Karpas-422 (cell line): ENCODE measurements around the gene OPN4. TPM values are rescaled to one million over a fixed set of nuclear protein-coding genes. Genes with fewer than 3 reads are reported as not detected.

ENCODE experiments used
- DNase-seq: peaks from one replicate; pipeline ENCODE4 v3.0.0-alpha.2; 2015
- H2AFZ ChIP-seq: fragments of 200-600 bp; sonication (generic); 2 replicates; pipeline ENCODE4 v1.6.1; 2014; ENCODE audit warnings: antibody characterized with exemption, low read length, mixed read lengths
- H3K27ac ChIP-seq: fragments of 200-600 bp; sonication (generic); 2 replicates; pipeline ENCODE4 v1.5.1; 2014; ENCODE audit warnings: mild to moderate bottlenecking, low read length, moderate library complexity
- H3K27me3 ChIP-seq: fragments of 200-600 bp; sonication (generic); 2 replicates; pipeline ENCODE4 v1.6.1; 2014; ENCODE audit warnings: low read length, mixed read lengths
- H3K36me3 ChIP-seq: fragments of 200-600 bp; sonication (generic); 2 replicates; pipeline ENCODE4 v1.6.1; 2014; ENCODE audit warnings: low read length, mixed read lengths; ENCODE audit not compliant: insufficient read depth
- H3K4me1 ChIP-seq: fragments of 200-600 bp; sonication (generic); 2 replicates; pipeline ENCODE4 v1.6.1; 2014; ENCODE audit warnings: mild to moderate bottlenecking, low read length, mixed read lengths
- H3K4me2 ChIP-seq: fragments of 200-600 bp; sonication (generic); 2 replicates; pipeline ENCODE4 v1.6.1; 2014; ENCODE audit warnings: low read length, low read depth, mild to moderate bottlenecking; ENCODE audit not compliant: poor library complexity, severe bottlenecking
- H3K4me3 ChIP-seq: fragments of 200-600 bp; sonication (generic); 2 replicates; pipeline ENCODE4 v1.5.1; 2014; ENCODE audit warnings: mild to moderate bottlenecking, antibody characterized with exemption, low read length, mixed read lengths
- H3K79me2 ChIP-seq: fragments of 200-600 bp; sonication (generic); 2 replicates; pipeline ENCODE4 v1.6.1; 2014; ENCODE audit warnings: mild to moderate bottlenecking, low read length, mixed read lengths
- H3K9ac ChIP-seq: fragments of 200-600 bp; sonication (generic); 2 replicates; pipeline ENCODE4 v1.6.0; 2014; ENCODE audit warnings: low read length
- H3K9me2 ChIP-seq: fragments of 200-600 bp; sonication (generic), shearing (Covaris generic); replicated peaks from 2 replicates; pipeline ENCODE4 v1.6.0; 2014; ENCODE audit warnings: mild to moderate bottlenecking, low read length, moderate library complexity; ENCODE audit not compliant: insufficient read depth
- H3K9me3 ChIP-seq: fragments of 300-700, 200-600 bp; sonication (generic); 2 replicates; pipeline ENCODE4 v1.6.1; 2014; ENCODE audit warnings: low read length, mixed read lengths
- H4K20me1 ChIP-seq: fragments of 200-600 bp; sonication (generic); 2 replicates; pipeline ENCODE4 v1.6.1; 2014; ENCODE audit warnings: mild to moderate bottlenecking, antibody characterized with exemption, low read length, low read depth; ENCODE audit not compliant: insufficient read depth
- total RNA-seq: library from RNA; depleted of rRNA; stranded (reverse); fragments of >200 nt; shearing (Covaris generic); gene quantifications from 2 replicates; pipeline ENCODE4 v1.2.3, GENCODE V29; 2014; ENCODE audit warnings: low replicate concordance

OPN4 gene
- total RNA-seq, 1 experiment from 2014 or later, result not detected

GRCh38 chr10:86649471-86650150 is 4.7 kb upstream of the OPN4 start:
- H3K4me2 ChIP-seq, result no peak overlapping the region
- H3K79me2 ChIP-seq, result no peaks in the 10 kb centered on the region
- H4K20me1 ChIP-seq, result no peaks in the 10 kb centered on the region
- no peaks in the 10 kb centered on the region for H3K9me3 ChIP-seq
- H3K4me3 ChIP-seq, result no peak overlapping the region
- no peaks in the 10 kb centered on the region for H3K36me3 ChIP-seq
- no peak overlapping the region for H3K27ac ChIP-seq
- DNase-seq, result no peak
- peaks cover 6% of the 10 kb centered on the region for H3K4me1 ChIP-seq
- no peaks in the 10 kb centered on the region for H3K27me3 ChIP-seq
- no peaks in the 10 kb centered on the region for H3K9me2 ChIP-seq
- H2AFZ ChIP-seq, result no peak overlapping the region
- H3K9ac ChIP-seq, result no peak overlapping the region

GRCh38 chr10:86650151-86650550 is 4.2 kb upstream of the OPN4 start:
- Histone ChIP-seq H3K9me3 (no peaks in the 10 kb centered on the region), H3K9me2 (no peaks in the 10 kb centered on the region), H3K27me3 (no peaks in the 10 kb centered on the region), H3K4me3 (no peak overlapping the region), H3K4me2 (no peak overlapping the region), H4K20me1 (no peaks in the 10 kb centered on the region), H3K79me2 (no peaks in the 10 kb centered on the region), H3K9ac (no peak overlapping the region), H3K27ac (no peak overlapping the region), H3K36me3 (no peaks in the 10 kb centered on the region), H3K4me1 (peaks cover under 1% of the 10 kb centered on the region), H2AFZ (no peak overlapping the region)
- DNase-seq, result no peak

- H3K27me3 ChIP-seq, result no peaks in the 10 kb centered on the region
- H3K9me3 ChIP-seq, result no peaks in the 10 kb centered on the region
- H3K4me3 ChIP-seq, result no peak overlapping the region
- H3K9ac ChIP-seq, result no peak overlapping the region
- no peaks in the 10 kb centered on the region for H3K9me2 ChIP-seq
- H4K20me1 ChIP-seq, result no peaks in the 10 kb centered on the region
- no peaks in the 10 kb centered on the region for H3K4me1 ChIP-seq
- H3K27ac ChIP-seq, result no peak overlapping the region
- no peak for DNase-seq
- H3K36me3 ChIP-seq, result no peaks in the 10 kb centered on the region
- H2AFZ ChIP-seq, result no peak overlapping the region
- no peaks in the 10 kb centered on the region for H3K79me2 ChIP-seq
- no peak overlapping the region for H3K4me2 ChIP-seq
Measured at GRCh38 chr10:86651021-86651471, 3.3 kb upstream of the OPN4 start.

GRCh38 chr10:86651631-86652331 is 2.6 kb upstream of the OPN4 start:
- Histone ChIP-seq H3K9me3 (no peaks in the 10 kb centered on the region), H3K79me2 (no peaks in the 10 kb centered on the region), H3K27me3 (no peaks in the 10 kb centered on the region), H2AFZ (no peak overlapping the region), H3K4me1 (no peaks in the 10 kb centered on the region), H4K20me1 (no peaks in the 10 kb centered on the region), H3K4me2 (no peak overlapping the region), H3K4me3 (no peak overlapping the region), H3K9ac (no peak overlapping the region), H3K36me3 (no peaks in the 10 kb centered on the region), H3K27ac (no peak overlapping the region), H3K9me2 (no peaks in the 10 kb centered on the region)
- DNase-seq, result no peak

GRCh38 chr10:86652361-86653202 is 1.8 kb upstream of the OPN4 start:
- H3K36me3 ChIP-seq, result no peaks in the 10 kb centered on the region

GRCh38 chr10:86653379-86653778 is 968 bp upstream of the OPN4 start:
- Histone ChIP-seq H3K9me3 (no peaks in the 10 kb centered on the region), H3K27me3 (no peaks in the 10 kb centered on the region), H3K9ac (no peak overlapping the region), H3K4me1 (no peaks in the 10 kb centered on the region), H3K27ac (no peak overlapping the region), H4K20me1 (no peaks in the 10 kb centered on the region), H3K9me2 (no peaks in the 10 kb centered on the region), H3K4me2 (no peak overlapping the region), H3K36me3 (no peaks in the 10 kb centered on the region), H3K79me2 (no peaks in the 10 kb centered on the region), H2AFZ (no peak overlapping the region), H3K4me3 (no peak overlapping the region)
- DNase-seq, result no peak

More at GRCh38 chr10:86652361-86653202, 1.8 kb upstream of the OPN4 start:
- H4K20me1 ChIP-seq, result no peaks in the 10 kb centered on the region
- no peak overlapping the region for H3K27ac ChIP-seq
- no peaks in the 10 kb centered on the region for H3K27me3 ChIP-seq
- H2AFZ ChIP-seq, result no peak overlapping the region
- no peak overlapping the region for H3K4me3 ChIP-seq
- no peaks in the 10 kb centered on the region for H3K9me3 ChIP-seq
- H3K4me2 ChIP-seq, result no peak overlapping the region
- no peaks in the 10 kb centered on the region for H3K4me1 ChIP-seq
- H3K9me2 ChIP-seq, result no peaks in the 10 kb centered on the region
- DNase-seq, result no peak
- H3K79me2 ChIP-seq, result no peaks in the 10 kb centered on the region
- H3K9ac ChIP-seq, result no peak overlapping the region

- Histone ChIP-seq H3K27me3 (no peaks in the 10 kb centered on the region), H3K27ac (no peak overlapping the region)
Measured at GRCh38 chr10:86653987-86654386, 360 bp upstream of the OPN4 start.

GRCh38 chr10:86655173-86655540 is 810 bp downstream of the OPN4 start:
- no peak for DNase-seq
- no peaks in the 10 kb centered on the region for H3K27me3 ChIP-seq
- H3K9me2 ChIP-seq, result no peaks in the 10 kb centered on the region
- no peaks in the 10 kb centered on the region for H4K20me1 ChIP-seq
- no peak overlapping the region for H3K27ac ChIP-seq
- no peaks in the 10 kb centered on the region for H3K4me1 ChIP-seq
- H3K36me3 ChIP-seq, result no peaks in the 10 kb centered on the region
- no peak overlapping the region for H2AFZ ChIP-seq
- no peak overlapping the region for H3K4me3 ChIP-seq
- no peak overlapping the region for H3K4me2 ChIP-seq
- no peaks in the 10 kb centered on the region for H3K9me3 ChIP-seq
- no peak overlapping the region for H3K9ac ChIP-seq
- H3K79me2 ChIP-seq, result no peaks in the 10 kb centered on the region

More at GRCh38 chr10:86653987-86654386, 360 bp upstream of the OPN4 start:
- H4K20me1 ChIP-seq, result no peaks in the 10 kb centered on the region
- H3K79me2 ChIP-seq, result no peaks in the 10 kb centered on the region
- H3K4me2 ChIP-seq, result no peak overlapping the region
- H3K4me3 ChIP-seq, result no peak overlapping the region
- H3K9me3 ChIP-seq, result no peaks in the 10 kb centered on the region
- H3K4me1 ChIP-seq, result no peaks in the 10 kb centered on the region
- DNase-seq, result no peak
- H3K36me3 ChIP-seq, result no peaks in the 10 kb centered on the region
- H2AFZ ChIP-seq, result no peak overlapping the region
- no peaks in the 10 kb centered on the region for H3K9me2 ChIP-seq
- no peak overlapping the region for H3K9ac ChIP-seq
